Measurements from ENCODE around the gene DUOX1. TPM values are rescaled to one million over a fixed set of nuclear protein-coding genes. Genes with fewer than 3 reads are reported as not detected.

The DUOX1 gene
- total and polyA plus RNA-seq, 2 donors (not counting 1 experiment from before 2014, with no cell fraction given), result not detected

- Histone ChIP-seq H3K27ac (ENCODE audit: insufficient read depth, low read length) (no peak overlapping the region), H3K9me3 (ENCODE audit: control insufficient read depth, insufficient read depth, low read depth, low read length) (no peaks in the 10 kb centered on the region), H4K20me1 (ENCODE audit: control insufficient read depth, extremely low read depth, insufficient read depth, low read length) (no peaks in the 10 kb centered on the region), H3K4me3 (replicated peaks in 1 of 4; ENCODE audit: control extremely low read depth in 1 of 4, insufficient read depth in 1 of 4, low read depth in 3 of 4, low read length in 4 of 4) (no peak overlapping the region), H3K9ac (ENCODE audit: insufficient read depth, low read length) (no peak overlapping the region), H3K4me1 (ENCODE audit: control insufficient read depth, extremely low read depth, insufficient read depth, low read length) (peaks cover 10% of the 10 kb centered on the region), H3K27me3 (ENCODE audit: control insufficient read depth, insufficient read depth, low read length) (no peaks in the 10 kb centered on the region), H3K79me2 (ENCODE audit: control insufficient read depth, insufficient read depth, low read length) (no peaks in the 10 kb centered on the region), H3K36me3 (ENCODE audit: control insufficient read depth, insufficient read depth, low read length) (no peaks in the 10 kb centered on the region), H2AFZ (ENCODE audit: low read length) (no peak overlapping the region), H3K4me2 (ENCODE audit: extremely low read depth, insufficient read depth, low read length) (no peak overlapping the region)
- DNase-seq (ENCODE audit: low read depth in 2 of 2), result no peak
- no peak for TF ChIP-seq EZH2 (IDR thresholded peaks at IDR 0.05; ENCODE audit: low read length, missing control alignments)
- TF ChIP-seq, protein P1, sequence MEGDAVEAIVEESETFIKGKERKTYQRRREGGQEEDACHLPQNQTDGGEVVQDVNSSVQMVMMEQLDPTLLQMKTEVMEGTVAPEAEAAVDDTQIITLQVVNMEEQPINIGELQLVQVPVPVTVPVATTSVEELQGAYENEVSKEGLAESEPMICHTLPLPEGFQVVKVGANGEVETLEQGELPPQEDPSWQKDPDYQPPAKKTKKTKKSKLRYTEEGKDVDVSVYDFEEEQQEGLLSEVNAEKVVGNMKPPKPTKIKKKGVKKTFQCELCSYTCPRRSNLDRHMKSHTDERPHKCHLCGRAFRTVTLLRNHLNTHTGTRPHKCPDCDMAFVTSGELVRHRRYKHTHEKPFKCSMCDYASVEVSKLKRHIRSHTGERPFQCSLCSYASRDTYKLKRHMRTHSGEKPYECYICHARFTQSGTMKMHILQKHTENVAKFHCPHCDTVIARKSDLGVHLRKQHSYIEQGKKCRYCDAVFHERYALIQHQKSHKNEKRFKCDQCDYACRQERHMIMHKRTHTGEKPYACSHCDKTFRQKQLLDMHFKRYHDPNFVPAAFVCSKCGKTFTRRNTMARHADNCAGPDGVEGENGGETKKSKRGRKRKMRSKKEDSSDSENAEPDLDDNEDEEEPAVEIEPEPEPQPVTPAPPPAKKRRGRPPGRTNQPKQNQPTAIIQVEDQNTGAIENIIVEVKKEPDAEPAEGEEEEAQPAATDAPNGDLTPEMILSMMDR (conservative IDR thresholded peaks at IDR 0.05 in 1 of 2, IDR thresholded peaks at IDR 0.05 in 1 of 2; ENCODE audit: low read depth in 1 of 2, low read length in 2 of 2), result no peak
Measured at GRCh38 chr15:45163508-45163856, 33.7 kb downstream of the DUOX1 start.

GRCh38 chr15:45164914-45165313 is 35.1 kb downstream of the DUOX1 start:
- Histone ChIP-seq H3K27ac (ENCODE audit: insufficient read depth, low read length) (no peak overlapping the region), H3K27me3 (ENCODE audit: control insufficient read depth, insufficient read depth, low read length) (no peaks in the 10 kb centered on the region), H3K36me3 (ENCODE audit: control insufficient read depth, insufficient read depth, low read length) (no peaks in the 10 kb centered on the region), H4K20me1 (ENCODE audit: control insufficient read depth, extremely low read depth, insufficient read depth, low read length) (no peaks in the 10 kb centered on the region), H3K4me2 (ENCODE audit: extremely low read depth, insufficient read depth, low read length) (no peak overlapping the region), H3K4me1 (ENCODE audit: control insufficient read depth, extremely low read depth, insufficient read depth, low read length) (peaks cover 10% of the 10 kb centered on the region), H3K4me3 (replicated peaks in 1 of 4; ENCODE audit: control extremely low read depth in 1 of 4, insufficient read depth in 1 of 4, low read depth in 3 of 4, low read length in 4 of 4) (no peak overlapping the region), H3K79me2 (ENCODE audit: control insufficient read depth, insufficient read depth, low read length) (no peaks in the 10 kb centered on the region), H3K9ac (ENCODE audit: insufficient read depth, low read length) (no peak overlapping the region), H3K9me3 (ENCODE audit: control insufficient read depth, insufficient read depth, low read depth, low read length) (no peaks in the 10 kb centered on the region), H2AFZ (ENCODE audit: low read length) (no peak overlapping the region)
- TF ChIP-seq, protein P1 (conservative IDR thresholded peaks at IDR 0.05 in 1 of 2, IDR thresholded peaks at IDR 0.05 in 1 of 2; ENCODE audit: low read depth in 1 of 2, low read length in 2 of 2), result no peak
- TF ChIP-seq EZH2 (IDR thresholded peaks at IDR 0.05; ENCODE audit: low read length, missing control alignments), result no peak
- no peak for DNase-seq (ENCODE audit: low read depth in 2 of 2)

GRCh38 chr15:45165536-45165935 is 35.7 kb downstream of the DUOX1 start:
- H2AFZ ChIP-seq (ENCODE audit: low read length), result no peak overlapping the region
- no peak overlapping the region for H3K4me2 ChIP-seq (ENCODE audit: extremely low read depth, insufficient read depth, low read length)
- no peak overlapping the region for H3K9ac ChIP-seq (ENCODE audit: insufficient read depth, low read length)
- no peak overlapping the region for H3K4me3 ChIP-seq (replicated peaks in 1 of 4; ENCODE audit: control extremely low read depth in 1 of 4, insufficient read depth in 1 of 4, low read depth in 3 of 4, low read length in 4 of 4)
- H3K36me3 ChIP-seq (ENCODE audit: control insufficient read depth, insufficient read depth, low read length), result no peaks in the 10 kb centered on the region
- H4K20me1 ChIP-seq (ENCODE audit: control insufficient read depth, extremely low read depth, insufficient read depth, low read length), result no peaks in the 10 kb centered on the region
- no peak for DNase-seq (ENCODE audit: low read depth in 2 of 2)
- no peaks in the 10 kb centered on the region for H3K79me2 ChIP-seq (ENCODE audit: control insufficient read depth, insufficient read depth, low read length)
- no peak overlapping the region for H3K27ac ChIP-seq (ENCODE audit: insufficient read depth, low read length)
- no peak for TF ChIP-seq EZH2 (IDR thresholded peaks at IDR 0.05; ENCODE audit: low read length, missing control alignments)
- TF ChIP-seq, protein P1 (conservative IDR thresholded peaks at IDR 0.05 in 1 of 2, IDR thresholded peaks at IDR 0.05 in 1 of 2; ENCODE audit: low read depth in 1 of 2, low read length in 2 of 2), result no peak
- H3K9me3 ChIP-seq (ENCODE audit: control insufficient read depth, insufficient read depth, low read depth, low read length), result no peaks in the 10 kb centered on the region
- H3K27me3 ChIP-seq (ENCODE audit: control insufficient read depth, insufficient read depth, low read length), result no peaks in the 10 kb centered on the region
- peaks cover 10% of the 10 kb centered on the region for H3K4me1 ChIP-seq (ENCODE audit: control insufficient read depth, extremely low read depth, insufficient read depth, low read length)
